HepG2 (cell line): ENCODE results near the gene ASIC3. TPM values are rescaled to one million over a fixed set of nuclear protein-coding genes. Genes with fewer than 3 reads are reported as not detected.
A peak's percentile ranks its signal among the peaks of the same experiment; 100 is the strongest.

ENCODE experiments used
- CBX2 ChIP-seq, 2 experiments: fragments of 200-600 bp in 1 of 2; sonication (generic); formaldehyde crosslinking in 1 of 2; IDR thresholded peaks; 2 replicates each; pipeline versions ENCODE4 v1.7.0 to v1.8.1; 2018 to 2022; ENCODE audit warnings: low read depth in 2 of 2, low read length in 1 of 2, mild to moderate bottlenecking in 1 of 2, missing genetic modification reagents in 1 of 2
- FIP1L1 ChIP-seq: fragments of 200-400 bp; formaldehyde crosslinking; IDR thresholded peaks from 2 replicates; pipeline ENCODE4 v1.6.1; 2018; ENCODE audit warnings: low read depth, mild to moderate bottlenecking, low read length, moderate library complexity, borderline replicate concordance; ENCODE audit not compliant: insufficient read depth
- GFI1 ChIP-seq: sonication (generic); formaldehyde crosslinking; IDR thresholded peaks from 2 replicates; pipeline ENCODE4 v1.5.0; 2020; ENCODE audit warnings: missing genetic modification reagents, mild to moderate bottlenecking, borderline replicate concordance
- MBD4 ChIP-seq: IDR thresholded peaks from 2 replicates; pipeline ENCODE4 v1.6.1; 2012; ENCODE audit warnings: low read length, inconsistent platforms, borderline replicate concordance
- TBL1XR1 ChIP-seq: fragments of 150-350 bp; IDR thresholded peaks from 2 replicates; pipeline ENCODE4 v1.6.1; 2014; ENCODE audit warnings: borderline replicate concordance, low read length; ENCODE audit not compliant: partially characterized antibody
- ZFP36L1 ChIP-seq: sonication (generic); formaldehyde crosslinking; IDR thresholded peaks from 2 replicates; pipeline ENCODE4 v1.8.0; 2022; ENCODE audit warnings: mild to moderate bottlenecking, missing genetic modification reagents, moderate library complexity
- ZNF225 ChIP-seq: sonication (generic); formaldehyde crosslinking; IDR thresholded peaks from 2 replicates; pipeline ENCODE4 v1.4.0; 2020; ENCODE audit warnings: mild to moderate bottlenecking, missing genetic modification reagents
- ZNF383 ChIP-seq: sonication (generic); formaldehyde crosslinking; IDR thresholded peaks from 2 replicates; pipeline ENCODE4 v1.4.0; 2020; ENCODE audit warnings: missing genetic modification reagents, mild to moderate bottlenecking, borderline replicate concordance
- ZNF546 ChIP-seq: sonication (generic); formaldehyde crosslinking; conservative IDR thresholded peaks from 2 replicates; pipeline ENCODE4 v1.8.1; 2023; ENCODE audit warnings: mild to moderate bottlenecking, missing genetic modification reagents
- ZNF781 ChIP-seq: sonication (generic); formaldehyde crosslinking; IDR thresholded peaks from 2 replicates; pipeline ENCODE4 v1.5.1; 2020; ENCODE audit warnings: borderline replicate concordance, mild to moderate bottlenecking, missing genetic modification reagents; ENCODE audit errors: not compliant biosample characterization
- ZSCAN22 ChIP-seq: sonication (generic); formaldehyde crosslinking; IDR thresholded peaks from 2 replicates; pipeline ENCODE4 v1.4.0; 2020; ENCODE audit warnings: mild to moderate bottlenecking, missing genetic modification reagents
- ZSCAN25 ChIP-seq: sonication (generic); formaldehyde crosslinking; IDR thresholded peaks from 2 replicates; pipeline ENCODE4 v1.8.0; 2022; ENCODE audit warnings: mild to moderate bottlenecking, missing genetic modification reagents
- polyA plus RNA-seq, 8 experiments: library from polyadenylated mRNA; depleted of rRNA in 3 of 8; stranded (reverse) in 7 of 8; unstranded in 1 of 8; fragments of >200 nt; fragmentation: Illumina TruSeq in 4 of 8; extraction: Trizol in 4 of 8; gene quantifications; 2 replicates each; pipeline versions ENCODE4 v1.2.1 to v1.2.3, GENCODE V29; 2011 to 2016; ENCODE audit warnings: low read depth in 4 of 8, missing spikeins in 1 of 8, mixed read lengths in 1 of 8; ENCODE audit not compliant: insufficient read depth in 1 of 8
- total RNA-seq, 5 experiments: library from RNA; depleted of rRNA; stranded (reverse); fragments of >200 nt; fragmentation: Illumina TruSeq; extraction: Trizol; gene quantifications; 2 replicates each; pipeline ENCODE4 v1.2.3, GENCODE V29; 2016; ENCODE audit warnings: low read depth in 1 of 5
- TF ChIP-seq, protein P1 (sequence below): sonication (generic); formaldehyde crosslinking; IDR thresholded peaks from 2 replicates; pipeline ENCODE4 v1.4.0; 2020; ENCODE audit warnings: missing genetic modification reagents
- TF ChIP-seq, protein P2 (sequence below): sonication (generic); formaldehyde crosslinking; IDR thresholded peaks from 2 replicates; pipeline ENCODE4 v1.5.0; 2020; ENCODE audit warnings: mild to moderate bottlenecking, low read depth, missing genetic modification reagents, borderline replicate concordance
- TF ChIP-seq, protein P3 (sequence below): sonication (generic); formaldehyde crosslinking; IDR thresholded peaks from 2 replicates; pipeline ENCODE4 v1.5.1; 2020; ENCODE audit warnings: missing genetic modification reagents, mild to moderate bottlenecking, borderline replicate concordance
- TF ChIP-seq, protein P4 (sequence below): sonication (generic); formaldehyde crosslinking; conservative IDR thresholded peaks from 2 replicates; pipeline ENCODE4 v1.8.0; 2022; ENCODE audit warnings: low read depth, missing genetic modification reagents
- TF ChIP-seq, protein P5 (sequence below): sonication (generic); formaldehyde crosslinking; IDR thresholded peaks from 2 replicates; pipeline ENCODE4 v1.8.1; 2023; ENCODE audit warnings: mild to moderate bottlenecking, missing genetic modification reagents
- TF ChIP-seq, protein P6 (sequence below): sonication (generic); formaldehyde crosslinking; conservative IDR thresholded peaks from 2 replicates; pipeline ENCODE4 v1.4.0; 2020; ENCODE audit warnings: missing genetic modification reagents

The ASIC3 gene
- total and polyA plus RNA-seq, 2 of the 13 experiments (the other 11 are each of a cell fraction or from before 2014, with no cell fraction given): 0.51 TPM; not detected in 1

DNA sequence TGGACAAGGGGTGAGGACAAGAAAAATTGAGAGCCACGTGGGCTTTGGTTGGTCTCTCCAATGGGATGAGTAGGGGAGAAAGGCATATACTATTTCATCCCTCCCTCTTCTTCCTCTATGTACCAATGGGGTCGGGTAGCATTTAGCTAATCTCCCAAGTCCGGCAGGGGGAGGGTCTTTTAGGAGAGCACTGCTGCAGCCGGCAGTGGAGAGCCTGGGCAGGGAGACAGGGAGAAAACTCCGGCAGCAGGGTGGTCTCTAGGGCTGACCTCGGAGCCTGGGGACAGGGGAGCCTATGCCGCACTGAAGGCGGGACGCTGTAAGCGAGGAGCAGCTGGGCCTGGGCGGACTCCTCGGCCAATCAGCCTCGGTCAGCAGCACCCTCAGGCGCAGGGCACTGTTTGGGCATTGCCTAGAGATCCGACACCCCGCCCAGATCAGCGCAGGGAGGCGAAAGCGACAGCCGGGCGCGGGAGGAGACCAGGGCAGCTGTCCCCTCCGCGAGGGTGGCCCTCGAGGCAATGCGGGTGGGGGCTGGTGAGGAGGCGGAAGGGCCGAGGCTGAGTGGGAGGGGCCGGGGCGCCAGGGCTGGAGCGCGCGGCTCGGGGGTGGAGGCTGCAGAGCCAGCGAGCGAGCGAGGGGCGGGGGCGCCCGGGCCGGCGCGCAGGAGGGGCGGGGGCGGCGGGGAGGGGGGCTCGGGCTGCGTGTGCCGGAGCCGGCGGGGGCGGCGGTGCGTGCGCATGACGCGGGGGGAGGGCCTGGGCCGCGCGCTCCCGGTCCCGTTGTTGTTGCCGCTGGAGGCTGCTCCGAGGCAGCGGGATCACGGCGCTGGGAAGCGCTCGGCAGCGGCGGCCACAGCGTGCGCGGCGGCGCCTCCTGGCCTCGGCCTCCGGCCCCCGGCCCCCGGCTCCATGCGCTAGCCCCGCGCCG is 37.6 kb downstream of the ASIC3 start, which contains the start of gene AGAP3 (continued):
- no peak; the same call in 1 of the 2 replicates for TF ChIP-seq ZSCAN25 (CRISPR knock-in tag)
- TF ChIP-seq, protein P1, sequence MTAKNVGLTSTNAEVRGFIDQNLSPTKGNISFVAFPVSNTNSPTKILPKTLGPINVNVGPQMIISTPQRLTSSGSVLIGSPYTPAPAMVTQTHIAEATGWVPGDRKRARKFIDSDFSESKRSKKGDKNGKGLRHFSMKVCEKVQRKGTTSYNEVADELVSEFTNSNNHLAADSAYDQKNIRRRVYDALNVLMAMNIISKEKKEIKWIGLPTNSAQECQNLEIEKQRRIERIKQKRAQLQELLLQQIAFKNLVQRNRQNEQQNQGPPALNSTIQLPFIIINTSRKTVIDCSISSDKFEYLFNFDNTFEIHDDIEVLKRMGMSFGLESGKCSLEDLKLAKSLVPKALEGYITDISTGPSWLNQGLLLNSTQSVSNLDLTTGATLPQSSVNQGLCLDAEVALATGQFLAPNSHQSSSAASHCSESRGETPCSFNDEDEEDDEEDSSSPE (CRISPR knock-in tag): no peak
- TF ChIP-seq GFI1: no peak
- TF ChIP-seq ZNF781 (CRISPR knock-in tag): peak; percentile 57
- TF ChIP-seq ZNF225 (CRISPR knock-in tag): 0 out of 2 replicates have a peak, but pooled peaks have one; percentile 44
- TF ChIP-seq, protein P2, sequence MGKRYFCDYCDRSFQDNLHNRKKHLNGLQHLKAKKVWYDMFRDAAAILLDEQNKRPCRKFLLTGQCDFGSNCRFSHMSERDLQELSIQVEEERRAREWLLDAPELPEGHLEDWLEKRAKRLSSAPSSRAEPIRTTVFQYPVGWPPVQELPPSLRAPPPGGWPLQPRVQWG: no peak
- TF ChIP-seq, protein P3, sequence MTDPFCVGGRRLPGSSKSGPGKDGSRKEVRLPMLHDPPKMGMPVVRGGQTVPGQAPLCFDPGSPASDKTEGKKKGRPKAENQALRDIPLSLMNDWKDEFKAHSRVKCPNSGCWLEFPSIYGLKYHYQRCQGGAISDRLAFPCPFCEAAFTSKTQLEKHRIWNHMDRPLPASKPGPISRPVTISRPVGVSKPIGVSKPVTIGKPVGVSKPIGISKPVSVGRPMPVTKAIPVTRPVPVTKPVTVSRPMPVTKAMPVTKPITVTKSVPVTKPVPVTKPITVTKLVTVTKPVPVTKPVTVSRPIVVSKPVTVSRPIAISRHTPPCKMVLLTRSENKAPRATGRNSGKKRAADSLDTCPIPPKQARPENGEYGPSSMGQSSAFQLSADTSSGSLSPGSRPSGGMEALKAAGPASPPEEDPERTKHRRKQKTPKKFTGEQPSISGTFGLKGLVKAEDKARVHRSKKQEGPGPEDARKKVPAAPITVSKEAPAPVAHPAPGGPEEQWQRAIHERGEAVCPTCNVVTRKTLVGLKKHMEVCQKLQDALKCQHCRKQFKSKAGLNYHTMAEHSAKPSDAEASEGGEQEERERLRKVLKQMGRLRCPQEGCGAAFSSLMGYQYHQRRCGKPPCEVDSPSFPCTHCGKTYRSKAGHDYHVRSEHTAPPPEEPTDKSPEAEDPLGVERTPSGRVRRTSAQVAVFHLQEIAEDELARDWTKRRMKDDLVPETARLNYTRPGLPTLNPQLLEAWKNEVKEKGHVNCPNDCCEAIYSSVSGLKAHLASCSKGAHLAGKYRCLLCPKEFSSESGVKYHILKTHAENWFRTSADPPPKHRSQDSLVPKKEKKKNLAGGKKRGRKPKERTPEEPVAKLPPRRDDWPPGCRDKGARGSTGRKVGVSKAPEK (CRISPR knock-in tag): peak; percentile 58; the same call in 1 of the 2 replicates
- TF ChIP-seq ZNF546: 0 out of 2 replicates have a peak, but pooled peaks have one; percentile 32
- TF ChIP-seq TBL1XR1: no peak
- TF ChIP-seq MBD4: no peak
- TF ChIP-seq ZSCAN22 (CRISPR knock-in tag): no peak
- TF ChIP-seq ZFP36L1: no peak
- no peak for TF ChIP-seq CBX2 (IDR thresholded peaks at IDR 0.05; ENCODE audit: low read depth, low read length)
- TF ChIP-seq CBX2 (CRISPR knock-in tag; IDR thresholded peaks at IDR 0.05; ENCODE audit: low read depth): no peak
- TF ChIP-seq, protein P4, sequence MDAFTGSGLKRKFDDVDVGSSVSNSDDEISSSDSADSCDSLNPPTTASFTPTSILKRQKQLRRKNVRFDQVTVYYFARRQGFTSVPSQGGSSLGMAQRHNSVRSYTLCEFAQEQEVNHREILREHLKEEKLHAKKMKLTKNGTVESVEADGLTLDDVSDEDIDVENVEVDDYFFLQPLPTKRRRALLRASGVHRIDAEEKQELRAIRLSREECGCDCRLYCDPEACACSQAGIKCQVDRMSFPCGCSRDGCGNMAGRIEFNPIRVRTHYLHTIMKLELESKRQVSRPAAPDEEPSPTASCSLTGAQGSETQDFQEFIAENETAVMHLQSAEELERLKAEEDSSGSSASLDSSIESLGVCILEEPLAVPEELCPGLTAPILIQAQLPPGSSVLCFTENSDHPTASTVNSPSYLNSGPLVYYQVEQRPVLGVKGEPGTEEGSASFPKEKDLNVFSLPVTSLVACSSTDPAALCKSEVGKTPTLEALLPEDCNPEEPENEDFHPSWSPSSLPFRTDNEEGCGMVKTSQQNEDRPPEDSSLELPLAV (CRISPR knock-in tag): no peak
- TF ChIP-seq, protein P5, sequence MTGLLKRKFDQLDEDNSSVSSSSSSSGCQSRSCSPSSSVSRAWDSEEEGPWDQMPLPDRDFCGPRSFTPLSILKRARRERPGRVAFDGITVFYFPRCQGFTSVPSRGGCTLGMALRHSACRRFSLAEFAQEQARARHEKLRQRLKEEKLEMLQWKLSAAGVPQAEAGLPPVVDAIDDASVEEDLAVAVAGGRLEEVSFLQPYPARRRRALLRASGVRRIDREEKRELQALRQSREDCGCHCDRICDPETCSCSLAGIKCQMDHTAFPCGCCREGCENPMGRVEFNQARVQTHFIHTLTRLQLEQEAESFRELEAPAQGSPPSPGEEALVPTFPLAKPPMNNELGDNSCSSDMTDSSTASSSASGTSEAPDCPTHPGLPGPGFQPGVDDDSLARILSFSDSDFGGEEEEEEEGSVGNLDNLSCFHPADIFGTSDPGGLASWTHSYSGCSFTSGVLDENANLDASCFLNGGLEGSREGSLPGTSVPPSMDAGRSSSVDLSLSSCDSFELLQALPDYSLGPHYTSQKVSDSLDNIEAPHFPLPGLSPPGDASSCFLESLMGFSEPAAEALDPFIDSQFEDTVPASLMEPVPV (CRISPR knock-in tag): peak; percentile 72; the same call in 1 of the 2 replicates
- TF ChIP-seq, protein P6, sequence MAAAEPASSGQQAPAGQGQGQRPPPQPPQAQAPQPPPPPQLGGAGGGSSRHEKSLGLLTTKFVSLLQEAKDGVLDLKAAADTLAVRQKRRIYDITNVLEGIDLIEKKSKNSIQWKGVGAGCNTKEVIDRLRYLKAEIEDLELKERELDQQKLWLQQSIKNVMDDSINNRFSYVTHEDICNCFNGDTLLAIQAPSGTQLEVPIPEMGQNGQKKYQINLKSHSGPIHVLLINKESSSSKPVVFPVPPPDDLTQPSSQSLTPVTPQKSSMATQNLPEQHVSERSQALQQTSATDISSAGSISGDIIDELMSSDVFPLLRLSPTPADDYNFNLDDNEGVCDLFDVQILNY (CRISPR knock-in tag): no peak
- no peak for TF ChIP-seq ZNF383 (CRISPR knock-in tag)
- TF ChIP-seq FIP1L1: no peak
